Caki2 (cell line): ENCODE data around the gene LYPD6. TPM values are rescaled to one million over a fixed set of nuclear protein-coding genes. Genes with fewer than 3 reads are reported as not detected.

Source experiments
- DNase-seq: peaks from one replicate; pipeline ENCODE4 v3.0.0-alpha.2; 2015; ENCODE audit warnings: low read depth
- in situ Hi-C: cut with HindIII; loops from 2 replicates; pipeline ENCODE4 v1.10.0; 2016; ENCODE audit warnings: low sequenced_read_pairs, low pct_unique_long_range_greater_than_20kb, mixed read lengths
- total RNA-seq: library from RNA; depleted of rRNA; stranded (reverse); fragments of >200 nt; shearing (Covaris generic); gene quantifications from 2 replicates; pipeline ENCODE4 v1.2.3, GENCODE V29; 2014; ENCODE audit warnings: low replicate concordance

Gene LYPD6
- total RNA-seq, 1 experiment from 2014 or later, result 12.2 TPM

- in situ Hi-C loops, result no loop called here
These were observed 98.4 kb downstream of the LYPD6 start for GRCh38 chr2:149428783-149429182.

GRCh38 chr2:149430743-149431736, 100.7 kb downstream of the LYPD6 start:
- in situ Hi-C loops, result no loop called here
- DNase-seq, result no peak

More at GRCh38 chr2:149428783-149429182, 98.4 kb downstream of the LYPD6 start:
- no peak for DNase-seq

- no peak for DNase-seq
- in situ Hi-C loops, result no loop called here
These were observed 108.1 kb downstream of the LYPD6 start for GRCh38 chr2:149438330-149438960.

GRCh38 chr2:149441255-149441654, 110.9 kb downstream of the LYPD6 start:
- DNase-seq, result no peak
- in situ Hi-C loops, result no loop called here

- in situ Hi-C loops, result no loop called here
- DNase-seq, result no peak
These were observed 112.0 kb downstream of the LYPD6 start for GRCh38 chr2:149442346-149442745.

- no peak for DNase-seq
- in situ Hi-C loops, result no loop called here
These were observed 112.8 kb downstream of the LYPD6 start for GRCh38 chr2:149443150-149443549.

GRCh38 chr2:149446748-149447147, 116.4 kb downstream of the LYPD6 start:
- no peak for DNase-seq
- in situ Hi-C loops, result no loop called here

GRCh38 chr2:149448315-149448714, 117.9 kb downstream of the LYPD6 start:
- in situ Hi-C loops, result no loop called here
- DNase-seq, result no peak

- in situ Hi-C loops, result no loop called here
- DNase-seq, result no peak
These were observed 118.6 kb downstream of the LYPD6 start for GRCh38 chr2:149449017-149449416.

- in situ Hi-C loops, result no loop called here
- DNase-seq, result no peak
These were observed 121.2 kb downstream of the LYPD6 start for GRCh38 chr2:149451417-149452165.

- in situ Hi-C loops, result no loop called here
- DNase-seq, result no peak
These were observed 125.9 kb downstream of the LYPD6 start for GRCh38 chr2:149456285-149456684.

GRCh38 chr2:149458502-149458901, 128.1 kb downstream of the LYPD6 start:
- DNase-seq, result no peak
- in situ Hi-C loops, result no loop called here

GRCh38 chr2:149463328-149464002, 133.1 kb downstream of the LYPD6 start:
- in situ Hi-C loops, result no loop called here
- DNase-seq, result no peak

- no peak for DNase-seq
- in situ Hi-C loops, result no loop called here
These were observed 134.0 kb downstream of the LYPD6 start for GRCh38 chr2:149464396-149464795.

GRCh38 chr2:149465873-149466272, 135.5 kb downstream of the LYPD6 start:
- DNase-seq, result no peak
- in situ Hi-C loops, result no loop called here

- no peak for DNase-seq
- in situ Hi-C loops, result no loop called here
These were observed 136.2 kb downstream of the LYPD6 start for GRCh38 chr2:149466635-149467034.

GRCh38 chr2:149467436-149467835, 137.0 kb downstream of the LYPD6 start:
- in situ Hi-C loops, result no loop called here
- no peak for DNase-seq

GRCh38 chr2:149468636-149469035, 138.2 kb downstream of the LYPD6 start:
- no peak for DNase-seq
- in situ Hi-C loops, result no loop called here
